ENCODE data around the gene ZNF462. TPM values are rescaled to one million over a fixed set of nuclear protein-coding genes. Genes with fewer than 3 reads are reported as not detected.

The ZNF462 gene
- total RNA-seq, 1 experiment from 2014 or later, result 121 TPM

GRCh38 chr9:106818034-106818433 lies 44.9 kb upstream of the ZNF462 start (continued):
- TF ChIP-seq NFE2L1 (CRISPR knock-in tag; IDR thresholded peaks at IDR 0.05) (no peak), ZNF423 (CRISPR knock-in tag; IDR thresholded peaks at IDR 0.05) (no peak)

GRCh38 chr9:106820866-106821265 lies 42.1 kb upstream of the ZNF462 start:
- Mint-ChIP-seq H3K4me3 (no peak overlapping the region), H3K27ac (no peak overlapping the region), H3K36me3 (no peaks in the 10 kb centered on the region), H3K4me1 (no peaks in the 10 kb centered on the region), H3K9me3 (peaks cover 20% of the 10 kb centered on the region), H3K27me3 (ENCODE audit: low read depth) (no peaks in the 10 kb centered on the region; the same call in 1 of the 2 replicates)
- TF ChIP-seq ESRRA (CRISPR knock-in tag; IDR thresholded peaks at IDR 0.05; ENCODE audit: borderline replicate concordance) (no peak), TCF7 (CRISPR knock-in tag; IDR thresholded peaks at IDR 0.05; ENCODE audit: low read depth) (no peak), ZMAT4 (CRISPR knock-in tag; IDR thresholded peaks at IDR 0.05) (no peak), ZNF423 (CRISPR knock-in tag; IDR thresholded peaks at IDR 0.05) (no peak), FOXK1 (CRISPR knock-in tag; IDR thresholded peaks at IDR 0.05) (no peak), IRF2 (CRISPR knock-in tag; IDR thresholded peaks at IDR 0.05; ENCODE audit: borderline replicate concordance, low read depth) (no peak), AFF4 (CRISPR knock-in tag; IDR thresholded peaks at IDR 0.05; ENCODE audit: borderline replicate concordance) (no peak), ZNF121 (CRISPR knock-in tag; IDR thresholded peaks at IDR 0.05) (no peak), ZNF263 (CRISPR knock-in tag; IDR thresholded peaks at IDR 0.05; ENCODE audit: low read depth) (no peak), RORB (CRISPR knock-in tag; IDR thresholded peaks at IDR 0.05) (no peak), TP53 (CRISPR knock-in tag; IDR thresholded peaks at IDR 0.05) (no peak), CBFB (CRISPR knock-in tag; IDR thresholded peaks at IDR 0.05; ENCODE audit: low read depth) (no peak), GABPB1 (CRISPR knock-in tag; IDR thresholded peaks at IDR 0.05) (no peak), NFATC4 (CRISPR knock-in tag; IDR thresholded peaks at IDR 0.05) (no peak)
- TF ChIP-seq, protein P1, sequence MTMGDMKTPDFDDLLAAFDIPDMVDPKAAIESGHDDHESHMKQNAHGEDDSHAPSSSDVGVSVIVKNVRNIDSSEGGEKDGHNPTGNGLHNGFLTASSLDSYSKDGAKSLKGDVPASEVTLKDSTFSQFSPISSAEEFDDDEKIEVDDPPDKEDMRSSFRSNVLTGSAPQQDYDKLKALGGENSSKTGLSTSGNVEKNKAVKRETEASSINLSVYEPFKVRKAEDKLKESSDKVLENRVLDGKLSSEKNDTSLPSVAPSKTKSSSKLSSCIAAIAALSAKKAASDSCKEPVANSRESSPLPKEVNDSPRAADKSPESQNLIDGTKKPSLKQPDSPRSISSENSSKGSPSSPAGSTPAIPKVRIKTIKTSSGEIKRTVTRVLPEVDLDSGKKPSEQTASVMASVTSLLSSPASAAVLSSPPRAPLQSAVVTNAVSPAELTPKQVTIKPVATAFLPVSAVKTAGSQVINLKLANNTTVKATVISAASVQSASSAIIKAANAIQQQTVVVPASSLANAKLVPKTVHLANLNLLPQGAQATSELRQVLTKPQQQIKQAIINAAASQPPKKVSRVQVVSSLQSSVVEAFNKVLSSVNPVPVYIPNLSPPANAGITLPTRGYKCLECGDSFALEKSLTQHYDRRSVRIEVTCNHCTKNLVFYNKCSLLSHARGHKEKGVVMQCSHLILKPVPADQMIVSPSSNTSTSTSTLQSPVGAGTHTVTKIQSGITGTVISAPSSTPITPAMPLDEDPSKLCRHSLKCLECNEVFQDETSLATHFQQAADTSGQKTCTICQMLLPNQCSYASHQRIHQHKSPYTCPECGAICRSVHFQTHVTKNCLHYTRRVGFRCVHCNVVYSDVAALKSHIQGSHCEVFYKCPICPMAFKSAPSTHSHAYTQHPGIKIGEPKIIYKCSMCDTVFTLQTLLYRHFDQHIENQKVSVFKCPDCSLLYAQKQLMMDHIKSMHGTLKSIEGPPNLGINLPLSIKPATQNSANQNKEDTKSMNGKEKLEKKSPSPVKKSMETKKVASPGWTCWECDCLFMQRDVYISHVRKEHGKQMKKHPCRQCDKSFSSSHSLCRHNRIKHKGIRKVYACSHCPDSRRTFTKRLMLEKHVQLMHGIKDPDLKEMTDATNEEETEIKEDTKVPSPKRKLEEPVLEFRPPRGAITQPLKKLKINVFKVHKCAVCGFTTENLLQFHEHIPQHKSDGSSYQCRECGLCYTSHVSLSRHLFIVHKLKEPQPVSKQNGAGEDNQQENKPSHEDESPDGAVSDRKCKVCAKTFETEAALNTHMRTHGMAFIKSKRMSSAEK (CRISPR knock-in tag; IDR thresholded peaks at IDR 0.05; ENCODE audit: borderline replicate concordance), result no peak
- TF ChIP-seq, protein P2, sequence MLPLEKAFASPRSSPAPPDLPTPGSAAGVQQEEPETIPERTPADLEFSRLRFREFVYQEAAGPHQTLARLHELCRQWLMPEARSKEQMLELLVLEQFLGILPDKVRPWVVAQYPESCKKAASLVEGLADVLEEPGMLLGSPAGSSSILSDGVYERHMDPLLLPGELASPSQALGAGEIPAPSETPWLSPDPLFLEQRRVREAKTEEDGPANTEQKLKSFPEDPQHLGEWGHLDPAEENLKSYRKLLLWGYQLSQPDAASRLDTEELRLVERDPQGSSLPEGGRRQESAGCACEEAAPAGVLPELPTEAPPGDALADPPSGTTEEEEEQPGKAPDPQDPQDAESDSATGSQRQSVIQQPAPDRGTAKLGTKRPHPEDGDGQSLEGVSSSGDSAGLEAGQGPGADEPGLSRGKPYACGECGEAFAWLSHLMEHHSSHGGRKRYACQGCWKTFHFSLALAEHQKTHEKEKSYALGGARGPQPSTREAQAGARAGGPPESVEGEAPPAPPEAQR (CRISPR knock-in tag; IDR thresholded peaks at IDR 0.05), result no peak
- TF ChIP-seq, protein P3, sequence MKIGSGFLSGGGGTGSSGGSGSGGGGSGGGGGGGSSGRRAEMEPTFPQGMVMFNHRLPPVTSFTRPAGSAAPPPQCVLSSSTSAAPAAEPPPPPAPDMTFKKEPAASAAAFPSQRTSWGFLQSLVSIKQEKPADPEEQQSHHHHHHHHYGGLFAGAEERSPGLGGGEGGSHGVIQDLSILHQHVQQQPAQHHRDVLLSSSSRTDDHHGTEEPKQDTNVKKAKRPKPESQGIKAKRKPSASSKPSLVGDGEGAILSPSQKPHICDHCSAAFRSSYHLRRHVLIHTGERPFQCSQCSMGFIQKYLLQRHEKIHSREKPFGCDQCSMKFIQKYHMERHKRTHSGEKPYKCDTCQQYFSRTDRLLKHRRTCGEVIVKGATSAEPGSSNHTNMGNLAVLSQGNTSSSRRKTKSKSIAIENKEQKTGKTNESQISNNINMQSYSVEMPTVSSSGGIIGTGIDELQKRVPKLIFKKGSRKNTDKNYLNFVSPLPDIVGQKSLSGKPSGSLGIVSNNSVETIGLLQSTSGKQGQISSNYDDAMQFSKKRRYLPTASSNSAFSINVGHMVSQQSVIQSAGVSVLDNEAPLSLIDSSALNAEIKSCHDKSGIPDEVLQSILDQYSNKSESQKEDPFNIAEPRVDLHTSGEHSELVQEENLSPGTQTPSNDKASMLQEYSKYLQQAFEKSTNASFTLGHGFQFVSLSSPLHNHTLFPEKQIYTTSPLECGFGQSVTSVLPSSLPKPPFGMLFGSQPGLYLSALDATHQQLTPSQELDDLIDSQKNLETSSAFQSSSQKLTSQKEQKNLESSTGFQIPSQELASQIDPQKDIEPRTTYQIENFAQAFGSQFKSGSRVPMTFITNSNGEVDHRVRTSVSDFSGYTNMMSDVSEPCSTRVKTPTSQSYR (CRISPR knock-in tag; IDR thresholded peaks at IDR 0.05), result no peak
- ATAC-seq (no peak), DNase-seq (ENCODE audit: low spot score) (no peak)
- POLR2A ChIA-PET, result no interaction called here
- CTCF ChIA-PET, result no interaction called here
